HG02938 (cell line): Measurements from ENCODE around the gene CAMSAP3.

ENCODE experiments used
- ATAC-seq: cut with Tn5 transposase; IDR thresholded peaks from one replicate; pipeline ENCODE4 v1.9.1; 2021; ENCODE audit warnings: mild to moderate bottlenecking, moderate library complexity; ENCODE audit not compliant: unreplicated experiment

The CAMSAP3 gene

DNA sequence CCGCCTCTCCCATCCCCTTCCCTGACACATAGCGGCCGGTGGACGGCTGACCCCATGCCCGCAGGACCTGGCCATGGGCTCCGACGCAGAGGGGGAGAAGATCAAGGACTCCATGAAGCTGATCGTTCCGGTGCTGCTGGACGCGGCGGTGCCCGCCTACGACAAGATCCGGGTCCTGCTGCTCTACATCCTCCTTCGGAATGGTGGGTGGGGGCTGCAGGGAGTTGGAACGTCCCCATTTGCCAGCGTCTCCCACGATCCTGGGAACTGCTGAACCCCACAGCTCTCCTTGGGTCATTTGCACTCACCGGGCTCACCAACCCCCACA is 48.9 kb downstream of the CAMSAP3 start:
- no peak for ATAC-seq

DNA sequence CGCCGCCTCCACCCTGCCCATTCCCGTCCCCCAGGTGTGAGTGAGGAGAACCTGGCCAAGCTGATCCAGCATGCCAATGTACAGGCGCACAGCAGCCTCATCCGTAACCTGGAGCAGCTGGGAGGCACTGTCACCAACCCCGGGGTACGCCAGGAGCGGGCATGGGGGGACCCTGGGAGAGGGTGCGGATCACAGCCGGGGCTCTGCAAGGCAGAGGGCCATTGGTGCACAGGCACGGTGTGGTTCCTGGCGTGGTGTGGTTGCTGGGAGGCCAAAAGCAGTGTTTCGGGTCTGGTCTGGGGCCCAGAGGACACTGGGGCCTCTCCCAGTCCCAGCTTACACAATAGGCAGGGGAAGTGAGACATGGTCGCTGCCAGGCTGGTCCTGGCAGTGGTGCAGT is 49.5 kb downstream of the CAMSAP3 start:
- ATAC-seq, result no peak

DNA sequence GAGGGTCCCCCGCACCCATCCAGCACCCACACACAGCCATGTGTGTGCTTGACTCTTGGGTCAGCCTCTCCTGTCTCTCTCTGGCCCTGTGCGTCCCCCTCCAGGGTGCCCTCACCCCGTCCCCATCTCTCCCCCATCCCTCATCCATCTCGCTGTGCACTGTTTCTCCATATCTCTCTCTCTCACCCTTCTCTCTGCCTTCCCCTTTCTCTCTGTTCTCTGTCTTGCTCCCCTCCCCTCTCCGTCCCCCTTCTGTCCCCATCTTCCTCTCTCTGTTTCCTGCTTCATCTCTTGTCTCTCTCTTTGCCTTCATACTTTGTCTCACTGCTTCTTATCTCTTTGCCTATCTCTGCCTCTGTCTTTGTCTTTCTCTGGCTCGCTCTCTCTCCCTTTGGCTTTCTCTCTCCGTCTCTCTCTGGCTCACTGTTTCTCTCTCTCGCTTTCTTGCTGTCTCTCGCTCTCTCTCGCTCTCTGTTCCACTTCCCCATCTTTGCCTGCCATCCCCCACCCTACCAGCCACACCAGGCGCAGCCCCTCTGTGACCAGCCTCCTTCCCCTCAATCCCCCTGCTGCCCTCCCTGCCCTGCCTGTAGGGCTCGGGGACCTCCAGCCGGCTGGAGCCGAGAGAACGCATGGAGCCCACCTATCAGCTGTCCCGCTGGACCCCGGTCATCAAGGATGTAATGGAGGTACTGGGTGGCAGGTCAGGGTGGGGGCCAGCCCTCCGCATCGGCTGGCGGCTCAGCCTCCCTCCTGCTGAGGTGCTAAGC is 50.2 kb downstream of the CAMSAP3 start:
- ATAC-seq, result no peak

DNA sequence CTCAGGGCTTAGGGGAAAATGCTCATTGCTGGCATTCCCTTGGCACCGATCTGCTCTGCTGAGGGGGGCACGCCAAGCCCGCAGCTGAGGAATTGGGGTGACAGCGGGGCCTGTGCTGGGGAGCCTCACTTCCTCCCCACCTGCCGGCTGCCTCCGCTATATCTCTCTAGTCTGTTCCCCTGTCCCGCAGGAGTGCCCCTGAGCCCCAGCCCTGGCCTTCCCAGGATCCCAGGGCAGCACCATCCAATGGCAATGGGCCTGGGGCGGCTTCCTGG is 50.7 kb downstream of the CAMSAP3 start:
- ATAC-seq, result no peak

DNA sequence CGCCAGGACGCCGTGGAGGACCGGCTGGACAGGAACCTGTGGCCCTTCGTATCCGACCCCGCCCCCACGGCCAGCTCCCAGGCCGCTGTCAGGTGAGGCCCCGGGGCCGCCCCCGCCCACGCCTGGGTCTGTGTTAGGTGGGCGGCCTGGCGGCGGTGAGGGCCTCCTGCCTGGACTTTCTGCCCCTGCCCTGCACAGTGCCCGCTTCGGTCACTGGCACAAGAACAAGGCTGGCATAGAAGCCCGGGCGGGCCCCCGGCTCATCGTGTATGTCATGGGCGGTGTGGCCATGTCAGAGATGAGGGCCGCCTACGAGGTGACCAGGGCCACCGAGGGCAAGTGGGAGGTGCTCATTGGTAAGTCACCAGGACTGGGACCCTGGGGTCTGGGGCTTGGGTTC is 51.5 kb downstream of the CAMSAP3 start:
- no peak for ATAC-seq

DNA sequence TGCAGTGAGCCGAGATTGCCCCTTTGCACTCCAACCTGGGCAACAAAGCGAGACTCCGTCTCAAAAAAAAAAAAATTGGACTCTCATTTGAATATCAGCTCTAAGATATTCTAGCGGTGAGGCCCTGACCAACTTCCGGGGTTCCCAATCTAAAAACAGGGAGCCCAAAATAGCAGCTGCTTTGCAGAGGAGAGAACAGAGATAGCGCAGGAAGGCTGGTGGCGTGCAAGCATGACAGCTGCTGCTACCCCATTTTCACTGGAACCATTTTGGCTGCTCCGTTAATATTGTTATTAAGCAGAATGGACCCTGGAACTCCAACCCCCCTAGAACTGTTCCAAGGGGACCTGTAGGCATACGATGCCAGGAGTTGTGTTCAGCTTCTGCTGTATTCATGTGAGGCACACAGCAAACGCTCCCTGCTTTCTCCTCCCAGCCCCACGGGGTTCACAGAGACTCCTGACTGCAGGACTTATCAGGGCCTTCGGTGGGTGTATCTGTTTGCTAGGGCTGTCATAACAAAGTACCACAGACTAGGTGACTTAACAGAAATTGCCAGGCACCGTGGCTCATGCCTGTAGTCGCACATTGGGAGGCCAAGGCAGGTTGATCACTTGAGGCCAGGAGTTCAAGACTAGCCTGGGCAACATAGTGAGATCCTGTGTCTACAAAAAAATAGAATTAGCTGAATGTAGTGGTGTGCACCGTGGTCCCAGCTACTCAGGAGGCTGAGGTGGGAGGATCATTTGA is 52.8 kb downstream of the CAMSAP3 start:
- no peak for ATAC-seq

DNA sequence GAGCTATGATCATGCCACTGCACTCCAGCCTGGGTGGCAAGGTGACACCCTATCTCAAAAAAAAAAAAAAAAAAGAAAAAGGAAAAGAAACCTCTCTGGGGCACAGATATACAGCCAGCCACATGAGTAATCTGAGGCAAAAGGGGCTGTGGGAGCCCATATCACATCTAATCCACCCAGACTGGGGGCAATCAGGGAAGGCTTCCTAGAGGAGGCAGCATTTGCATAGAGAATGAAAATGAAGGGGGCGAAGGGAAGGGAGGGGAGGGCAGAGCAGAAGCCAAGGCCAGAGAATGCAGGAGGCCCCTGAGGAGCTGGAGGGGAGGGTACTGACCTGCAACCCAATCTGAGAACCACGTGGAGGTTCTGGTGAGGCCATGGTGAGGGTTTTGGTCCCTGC is 54.5 kb downstream of the CAMSAP3 start:
- no peak for ATAC-seq

DNA sequence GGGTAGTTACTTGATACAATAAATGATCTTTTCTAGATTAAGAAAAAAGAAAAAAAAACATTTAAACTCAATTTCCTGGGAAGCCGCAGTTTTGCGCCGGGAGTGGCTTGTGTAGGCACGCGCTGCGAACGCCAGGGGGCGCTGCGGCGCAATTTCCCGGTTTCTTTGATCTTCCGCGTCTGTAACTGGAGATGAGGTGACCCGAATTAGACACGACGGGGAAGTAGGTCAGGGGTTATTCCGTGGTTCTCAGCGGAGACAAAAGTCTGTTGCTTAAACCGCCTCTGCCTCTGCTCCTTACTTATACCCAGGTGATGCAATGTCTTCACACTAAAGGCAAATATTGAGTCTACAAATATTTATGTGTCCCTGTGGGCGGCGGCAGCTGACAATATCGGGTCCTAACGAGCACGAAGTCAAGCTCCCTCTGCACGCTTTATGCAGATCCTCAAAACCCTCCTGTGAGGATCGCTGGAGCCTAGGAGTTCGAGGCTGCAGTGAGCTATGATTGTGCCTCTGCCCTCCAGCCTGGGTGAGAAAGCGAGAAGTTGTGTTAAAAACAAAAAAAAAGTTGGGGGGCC is 56.5 kb downstream of the CAMSAP3 start:
- ATAC-seq, result no peak

DNA sequence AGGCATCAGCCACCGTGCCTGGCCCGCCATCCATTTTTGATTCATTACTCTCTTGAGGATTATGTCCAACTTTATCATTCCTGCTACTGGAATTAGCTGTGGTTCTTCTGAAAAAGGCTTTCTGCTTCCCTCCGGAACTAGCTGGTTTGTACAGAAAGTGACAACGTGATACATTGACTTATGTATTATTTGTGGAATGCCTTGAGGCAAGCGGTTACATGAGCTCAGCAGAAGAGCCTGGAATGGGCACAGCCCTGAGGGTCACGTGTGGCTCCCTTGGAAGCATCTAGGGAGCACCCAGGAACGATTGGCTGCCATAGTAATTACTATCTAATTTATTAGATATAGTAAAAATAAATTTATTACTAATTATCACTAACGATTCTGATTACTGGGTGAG is 58.7 kb downstream of the CAMSAP3 start:
- ATAC-seq, result no peak

DNA sequence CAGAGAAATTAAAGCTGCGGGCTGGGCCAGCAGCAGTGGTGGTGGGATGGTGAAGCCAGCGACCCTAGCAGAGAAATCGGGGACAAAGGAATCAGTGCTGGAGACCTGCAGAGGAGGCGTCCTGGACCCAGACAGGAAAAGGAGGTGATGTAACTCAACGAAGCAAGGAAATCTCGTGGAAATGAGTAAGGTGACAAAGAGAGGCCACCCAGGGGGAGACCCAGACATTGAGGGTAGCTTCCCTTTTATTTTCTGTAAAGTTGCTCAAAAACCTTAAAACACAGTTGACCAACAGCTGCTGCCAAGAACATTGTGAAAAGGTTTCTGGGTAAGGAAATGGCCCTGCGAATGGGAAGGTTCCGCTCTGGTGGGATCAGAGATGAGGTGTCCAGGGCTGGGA is 59.9 kb downstream of the CAMSAP3 start:
- ATAC-seq, result no peak

DNA sequence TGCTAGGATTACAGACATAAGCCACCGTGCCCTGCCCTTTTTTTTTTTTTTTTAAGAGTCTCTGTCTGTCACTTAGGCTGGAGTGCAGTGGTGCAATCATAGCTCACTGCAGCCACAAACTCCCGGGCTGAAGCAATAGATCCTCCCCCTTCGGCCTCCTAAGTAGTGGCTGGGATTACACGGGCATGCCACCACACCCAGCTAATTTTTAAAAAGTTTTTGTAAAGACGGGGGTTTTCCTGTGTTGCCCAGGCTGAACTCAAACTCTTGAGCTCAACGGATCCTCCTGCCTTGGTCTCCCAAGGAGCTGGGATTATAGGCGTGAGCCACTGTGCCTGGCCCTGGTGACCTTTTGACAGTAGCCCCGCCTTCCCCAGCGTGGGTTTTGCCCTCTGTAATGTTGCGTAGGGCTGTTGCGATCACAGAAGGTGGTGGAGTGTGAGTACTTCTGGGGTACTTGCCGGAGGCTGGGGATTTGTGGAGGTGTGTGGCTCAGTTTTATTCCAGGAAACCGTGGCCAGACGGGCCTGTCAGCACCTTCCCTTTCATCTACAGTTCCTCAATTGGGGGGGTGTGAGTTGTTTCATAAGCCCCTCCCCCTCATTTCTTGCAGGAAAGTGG is 61.6 kb downstream of the CAMSAP3 start:
- ATAC-seq, result no peak

DNA sequence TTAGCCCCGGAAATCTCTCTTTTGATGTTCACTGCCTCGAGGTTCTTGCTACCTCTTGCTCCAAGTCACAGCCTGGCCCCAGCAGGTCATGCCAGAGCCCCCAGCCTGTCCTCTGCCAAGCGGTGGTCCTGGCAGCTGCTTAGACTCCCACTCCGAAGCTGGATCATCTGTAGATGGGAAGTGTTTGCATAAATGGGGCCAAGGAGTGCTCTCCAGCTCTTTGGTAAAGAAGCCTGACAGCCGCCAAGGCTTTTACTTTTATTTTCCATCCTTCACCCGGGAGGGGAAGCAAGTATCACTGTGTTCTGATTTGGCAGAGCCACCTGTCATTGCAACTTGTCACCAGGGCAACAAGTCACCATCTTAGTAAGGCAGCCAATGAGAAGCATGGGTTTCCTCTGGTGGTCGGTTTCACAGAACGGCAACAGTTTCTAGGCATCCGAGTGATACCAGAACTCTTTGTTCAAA is 62.6 kb downstream of the CAMSAP3 start:
- peak; percentile 64 for ATAC-seq

DNA sequence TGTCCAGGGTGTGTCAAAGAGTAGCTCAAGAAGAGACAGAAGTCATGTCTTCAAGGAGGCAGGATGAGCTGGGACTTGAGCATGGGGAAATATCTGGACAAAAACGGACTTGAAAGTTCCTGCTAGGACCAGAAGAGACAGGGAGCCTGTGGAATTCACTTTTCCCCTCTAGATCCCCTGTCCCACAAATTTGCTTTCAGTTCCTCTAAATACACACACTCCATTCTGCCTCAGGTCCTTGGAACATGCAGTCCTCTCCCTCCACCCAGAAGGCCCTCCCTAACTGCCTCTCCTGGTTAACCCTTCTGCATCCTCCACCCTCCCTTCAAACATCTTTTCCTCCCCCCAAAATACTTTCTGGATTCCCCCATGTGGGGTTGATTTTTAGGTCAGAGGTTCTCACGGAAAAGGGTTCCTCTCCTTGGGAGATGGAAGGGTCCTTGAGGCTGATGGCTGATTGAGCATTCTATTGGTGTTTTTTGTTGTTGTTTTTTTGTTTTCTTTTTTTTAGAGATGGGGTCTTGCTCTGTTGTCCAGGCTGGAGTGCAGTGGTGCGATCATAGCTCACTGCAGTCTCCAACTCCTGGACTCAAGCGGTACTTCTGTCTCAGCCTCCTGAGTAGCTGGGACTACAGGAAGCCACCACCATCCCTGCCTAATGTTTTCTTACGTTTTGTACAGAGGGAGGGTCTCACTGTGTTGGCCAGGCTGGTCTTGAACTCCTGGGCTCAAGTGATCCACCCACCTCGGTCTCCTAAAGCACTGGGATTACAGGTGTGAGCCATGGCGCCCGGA is 66.3 kb downstream of the CAMSAP3 start:
- no peak for ATAC-seq

DNA sequence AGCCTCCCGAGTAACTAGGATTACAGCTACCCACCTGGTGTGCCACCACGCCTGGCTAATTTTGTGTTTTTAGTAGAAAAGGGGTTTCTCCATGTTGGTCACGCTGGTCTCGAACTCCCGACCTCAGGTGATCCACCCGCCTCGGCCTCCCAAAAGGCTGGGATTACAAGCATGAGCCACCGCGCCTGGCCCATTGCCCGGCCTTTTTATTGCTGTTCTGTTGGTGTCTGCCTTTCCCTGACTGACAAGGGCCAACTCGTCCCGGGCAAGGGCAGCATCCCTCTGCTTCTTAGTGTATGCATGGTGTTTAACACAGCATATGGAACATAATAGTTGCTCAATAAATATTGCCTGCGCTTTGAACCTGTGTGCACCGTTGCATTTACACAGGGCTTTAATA is 67.0 kb downstream of the CAMSAP3 start:
- ATAC-seq, result no peak

DNA sequence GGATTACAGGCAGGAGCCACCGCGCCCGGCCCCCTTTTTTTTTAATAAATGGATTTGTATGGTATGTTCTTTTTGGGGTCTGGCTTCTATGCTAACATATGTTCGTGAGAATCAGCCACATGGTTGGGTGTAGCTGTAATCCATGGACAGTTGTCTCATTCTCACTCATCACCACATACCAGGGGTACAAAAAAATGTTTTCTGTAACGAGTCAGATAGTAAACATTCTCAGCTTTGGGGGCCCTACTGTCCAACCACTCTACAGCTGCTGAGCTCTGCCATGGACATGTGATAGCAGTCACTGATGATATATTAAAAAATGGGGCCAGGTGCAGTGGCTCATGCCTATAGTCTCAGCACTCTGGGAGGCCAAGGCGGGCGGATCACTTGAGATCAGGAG is 68.0 kb downstream of the CAMSAP3 start:
- no peak for ATAC-seq

DNA sequence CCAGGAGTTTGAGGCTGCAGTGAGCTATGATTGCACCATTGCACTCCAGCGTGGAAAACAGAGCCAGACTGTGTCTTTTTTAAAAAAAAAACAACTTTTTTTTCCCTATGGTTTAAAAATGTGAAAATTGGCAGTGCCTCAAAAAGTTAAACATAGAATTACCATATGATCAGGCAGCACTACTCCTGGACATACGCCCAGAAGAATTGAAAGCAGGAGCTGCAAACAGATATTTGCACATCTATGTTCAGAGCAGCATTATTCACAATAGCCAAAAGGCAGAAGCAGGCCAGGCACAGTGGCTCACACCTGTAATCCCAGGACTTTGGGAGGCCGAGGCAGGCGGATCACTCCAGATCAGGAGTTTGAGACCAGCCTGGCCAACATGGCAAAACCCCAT is 69.4 kb downstream of the CAMSAP3 start:
- ATAC-seq, result no peak
